Measurements from ENCODE around the gene NXT1.

DNA sequence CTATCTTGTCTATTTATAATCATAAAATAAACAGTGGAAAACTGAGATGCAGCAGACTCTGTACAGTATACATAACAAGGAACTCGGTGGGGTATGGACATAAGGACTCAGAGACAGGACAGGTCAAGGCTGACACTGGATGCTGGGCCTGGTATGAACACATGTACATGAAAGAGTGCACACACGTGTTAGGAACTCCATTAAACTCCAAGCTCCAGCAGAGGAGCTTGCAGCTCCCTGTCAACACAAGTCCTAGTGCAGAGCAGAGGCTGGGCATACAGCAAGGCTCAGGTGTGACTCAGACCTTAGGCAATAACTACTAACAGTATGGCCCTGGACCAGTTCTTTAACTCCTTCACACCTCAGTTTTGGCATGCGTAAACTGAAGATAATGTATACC lies 53.6 kb downstream of the NXT1 start:
- TF ChIP-seq CTCF (IDR thresholded peaks at IDR 0.05) (no peak), POLR2A (IDR thresholded peaks at IDR 0.05) (no peak)
